ENCODE data around the gene KCTD19. TPM values are rescaled to one million over a fixed set of nuclear protein-coding genes. Genes with fewer than 3 reads are reported as not detected.

KCTD19 gene
- total RNA-seq, 4 donors from 2014 or later = 0.09 TPM; not detected in 3

DNA sequence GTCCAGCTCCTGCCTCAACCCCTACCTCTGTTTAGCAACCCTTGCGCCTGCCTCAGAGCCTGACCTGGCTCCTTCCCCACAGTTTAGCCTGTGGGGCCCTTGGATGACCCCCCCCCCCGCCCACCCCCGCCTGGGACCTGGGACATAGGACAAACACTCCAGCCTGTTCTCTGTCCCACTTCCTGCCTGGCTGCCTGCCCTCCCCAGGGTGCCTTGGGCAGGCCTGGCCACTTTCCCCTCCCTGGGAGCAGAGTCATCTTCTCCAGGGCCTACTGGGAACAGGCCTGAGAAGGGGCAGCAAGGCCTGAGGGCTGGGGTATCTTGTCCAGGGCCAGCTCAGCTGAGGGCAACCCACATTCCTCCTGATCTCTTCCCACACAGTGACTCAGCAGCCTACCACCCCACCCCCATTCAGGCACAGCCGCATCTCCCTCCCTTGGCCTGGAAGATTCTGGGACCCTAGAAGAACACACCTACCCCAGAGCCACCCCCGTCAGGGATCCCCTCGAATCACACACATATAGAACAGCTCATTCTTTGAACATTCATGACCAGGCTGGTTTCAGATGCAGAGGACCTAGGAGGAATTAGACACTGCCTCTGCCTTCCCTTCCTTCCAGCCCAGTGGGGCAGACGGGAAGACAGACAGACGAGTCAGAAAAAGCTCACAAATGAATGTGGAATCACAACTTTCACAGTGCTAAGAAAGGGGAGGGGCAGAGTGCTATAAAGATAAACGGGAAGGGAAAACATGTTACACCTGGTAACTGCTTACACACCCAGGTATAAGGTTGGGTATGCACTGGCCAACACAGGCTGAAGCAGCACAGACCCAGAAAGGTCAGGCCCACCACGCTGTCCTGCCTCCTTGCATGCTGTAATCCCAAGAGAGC is 85.3 kb downstream of the KCTD19 start:
- Histone ChIP-seq H3K27ac (peak overlapping the region; percentile 28 to 80 (median 51)), H3K4me1 (peaks cover 20 to 61% (median 45%) of the 10 kb centered on the region in 3 donors), H3K4me3 (no peak overlapping the region), H3K9me3 (no peaks in the 10 kb centered on the region), H3K36me3 (peaks cover 15 to 35% (median 18%) of the 10 kb centered on the region in 3 donors), H3K27me3 (no peaks in the 10 kb centered on the region)
- DNase-seq = no peak
- 43 to 48% methylated on average over 7 to 8 of the region's 10 CpGs for WGBS, 2 donors
- TF ChIP-seq POLR2A (IDR thresholded peaks at IDR 0.05) = no peak
- TF ChIP-seq, protein P1, sequence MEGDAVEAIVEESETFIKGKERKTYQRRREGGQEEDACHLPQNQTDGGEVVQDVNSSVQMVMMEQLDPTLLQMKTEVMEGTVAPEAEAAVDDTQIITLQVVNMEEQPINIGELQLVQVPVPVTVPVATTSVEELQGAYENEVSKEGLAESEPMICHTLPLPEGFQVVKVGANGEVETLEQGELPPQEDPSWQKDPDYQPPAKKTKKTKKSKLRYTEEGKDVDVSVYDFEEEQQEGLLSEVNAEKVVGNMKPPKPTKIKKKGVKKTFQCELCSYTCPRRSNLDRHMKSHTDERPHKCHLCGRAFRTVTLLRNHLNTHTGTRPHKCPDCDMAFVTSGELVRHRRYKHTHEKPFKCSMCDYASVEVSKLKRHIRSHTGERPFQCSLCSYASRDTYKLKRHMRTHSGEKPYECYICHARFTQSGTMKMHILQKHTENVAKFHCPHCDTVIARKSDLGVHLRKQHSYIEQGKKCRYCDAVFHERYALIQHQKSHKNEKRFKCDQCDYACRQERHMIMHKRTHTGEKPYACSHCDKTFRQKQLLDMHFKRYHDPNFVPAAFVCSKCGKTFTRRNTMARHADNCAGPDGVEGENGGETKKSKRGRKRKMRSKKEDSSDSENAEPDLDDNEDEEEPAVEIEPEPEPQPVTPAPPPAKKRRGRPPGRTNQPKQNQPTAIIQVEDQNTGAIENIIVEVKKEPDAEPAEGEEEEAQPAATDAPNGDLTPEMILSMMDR (IDR thresholded peaks at IDR 0.05) = no peak
- intact Hi-C loops (cut with DNase I) = no loop called here

DNA sequence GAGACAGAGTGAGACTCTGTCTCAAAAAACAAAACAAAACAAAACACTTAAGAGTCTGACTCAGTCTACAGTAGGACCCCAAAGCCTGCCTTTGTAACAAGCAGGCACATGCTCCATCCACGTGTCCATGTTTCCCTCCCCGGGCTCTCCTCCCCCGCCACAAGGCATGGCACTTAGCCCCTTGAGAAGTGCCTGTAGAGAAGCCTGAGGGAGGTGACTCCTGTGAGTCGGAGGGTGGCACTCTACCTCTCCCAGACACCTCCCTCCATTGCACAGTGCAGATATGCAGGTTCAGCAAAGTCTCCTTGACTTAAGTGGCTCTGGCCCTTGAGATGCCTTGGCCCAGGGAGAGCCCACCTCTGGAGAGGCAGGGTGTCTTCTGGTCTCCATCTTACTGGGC is 86.0 kb downstream of the KCTD19 start:
- intact Hi-C loops (cut with DNase I) = no loop called here
- Histone ChIP-seq H3K4me3 (no peak overlapping the region), H3K36me3 (peaks cover 15 to 42% (median 25%) of the 10 kb centered on the region in 3 donors), H3K27me3 (no peaks in the 10 kb centered on the region), H3K4me1 (peaks cover 15 to 53% (median 38%) of the 10 kb centered on the region in 3 donors), H3K9me3 (no peaks in the 10 kb centered on the region), H3K27ac (peak overlapping the region; percentile 28 to 80 (median 51))
- TF ChIP-seq, protein P1 (IDR thresholded peaks at IDR 0.05) = no peak
- TF ChIP-seq POLR2A (IDR thresholded peaks at IDR 0.05) = no peak
- WGBS, 2 donors = 34 to 81% methylated on average over 3 to 4 of the region's 4 CpGs
- no peak for DNase-seq

Other genes with a start within 250 kb of the KCTD19 start
- gene PHAF1, start 216.8 kb downstream of the KCTD19 start, total RNA-seq = 10 to 100 TPM; 14.2 to 22.5 (median 19.3) TPM
- gene B3GNT9, start 175.7 kb downstream of the KCTD19 start, total RNA-seq = 10 to 100 TPM in 2 of 4 donors, 1 to 10 TPM in 2; 4.1 to 13.1 (median 8.4) TPM
- 10 to 100 TPM; 27.7 to 39.8 (median 35.5) TPM for gene TRADD, start 166.8 kb downstream of the KCTD19 start, total RNA-seq
- 10 to 100 TPM in 3 of 4 donors, 1 to 10 TPM in 1; 10.0 to 34.5 (median 19.9) TPM for gene FBXL8, start 166.8 kb downstream of the KCTD19 start, total RNA-seq
- 10 to 100 TPM in 3 of 4 donors, 1 to 10 TPM in 1; 3.7 to 59.5 (median 19.6) TPM for gene HSF4, start 162.0 kb downstream of the KCTD19 start, total RNA-seq
- gene NOL3, start 156.2 kb downstream of the KCTD19 start, total RNA-seq = 10 to 100 TPM; 25.1 to 56.1 (median 36.7) TPM
- 10 to 100 TPM in 3 of 4 donors, 1 to 10 TPM in 1; 8.8 to 18.8 (median 13.4) TPM for gene MATCAP1, start 142.8 kb downstream of the KCTD19 start, total RNA-seq
- 1 to 10 TPM; 1.1 to 2.3 (median 1.4) TPM for gene EXOC3L1, start 136.6 kb downstream of the KCTD19 start, total RNA-seq
- 10 to 100 TPM; 66.1 to 96.9 (median 81.9) TPM for gene E2F4, start 134.6 kb downstream of the KCTD19 start, total RNA-seq
- 10 to 100 TPM; 30.1 to 35.9 (median 32.9) TPM for gene ELMO3, start 127.6 kb downstream of the KCTD19 start, total RNA-seq
- gene TMEM208, start 99.6 kb downstream of the KCTD19 start, total RNA-seq = 10 to 100 TPM; 24.4 to 36.0 (median 31.7) TPM
- gene FHOD1, start 79.3 kb downstream of the KCTD19 start, total RNA-seq = 1 to 10 TPM; 1.9 to 7.4 (median 5.3) TPM
- gene SLC9A5, start 77.8 kb downstream of the KCTD19 start, total RNA-seq = under 1 TPM in 1 of 4 donors, not detected in 3; 0.19 TPM
- gene PLEKHG4, start 47.2 kb downstream of the KCTD19 start, total RNA-seq = 10 to 100 TPM in 1 of 4 donors, 1 to 10 TPM in 3; 5.0 to 11.4 (median 7.5) TPM
- gene LRRC36, start 74 bp upstream of the KCTD19 start, total RNA-seq = not detected
- 10 to 100 TPM in 2 of 4 donors, 1 to 10 TPM in 2; 3.0 to 26.2 (median 8.2) TPM for gene TPPP3, start 66.8 kb upstream of the KCTD19 start, total RNA-seq
- gene ZDHHC1, start 89.7 kb upstream of the KCTD19 start, total RNA-seq = 10 to 100 TPM in 1 of 4 donors, 1 to 10 TPM in 3; 2.5 to 11.1 (median 3.8) TPM
- 10 to 100 TPM in 1 of 4 donors, 1 to 10 TPM in 3; 2.1 to 13.0 (median 6.7) TPM for gene HSD11B2, start 104.4 kb upstream of the KCTD19 start, total RNA-seq
- gene ATP6V0D1, start 154.4 kb upstream of the KCTD19 start, total RNA-seq = 100 to 1,000 TPM in 3 of 4 donors, 10 to 100 TPM in 1; 99.4 to 158 (median 131) TPM
- gene AGRP, start 156.8 kb upstream of the KCTD19 start, total RNA-seq = not detected
- 10 to 100 TPM in 3 of 4 donors, 1 to 10 TPM in 1; 6.6 to 24.0 (median 15.6) TPM for gene RIPOR1, start 202.1 kb upstream of the KCTD19 start, total RNA-seq
- 10 to 100 TPM; 29.9 to 35.5 (median 33.5) TPM for gene CTCF, start 235.8 kb upstream of the KCTD19 start, total RNA-seq

All from esophagus squamous epithelium (tissue), 5 donors.